Peyer's patch (tissue), 4 donors: ENCODE results near the gene IGFN1. TPM values are rescaled to one million over a fixed set of nuclear protein-coding genes. Genes with fewer than 3 reads are reported as not detected.

Experiments
- DNase-seq, 3 donors: peaks; one replicate each; pipeline ENCODE4 v3.0.0-alpha.2; 2017 to 2019
- H3K27ac ChIP-seq, 4 donors: fragments of 200-600 bp; sonication (generic); one replicate each; pipeline ENCODE4 v1.5.1; 2016 to 2019
- H3K27me3 ChIP-seq, 2 donors: fragments of 200-600 bp; sonication (generic); one replicate each; pipeline ENCODE4 v1.5.1; 2019
- H3K36me3 ChIP-seq, 3 donors: fragments of 200-600 bp; sonication (generic); one replicate each; pipeline ENCODE4 v1.5.1; 2016 to 2019
- H3K4me1 ChIP-seq, 4 donors: fragments of 200-600 bp; sonication (generic); one replicate each; pipeline ENCODE4 v1.5.1; 2016 to 2019
- H3K4me3 ChIP-seq, 4 donors: fragments of 200-600 bp; sonication (generic); 1 replicate in 3 of 4; 2 replicates in 1 of 4; pipeline ENCODE4 v1.5.1; 2016 to 2019; ENCODE audit warnings: mild to moderate bottlenecking in 1 of 4
- H3K9me3 ChIP-seq, 4 donors: fragments of 200-600 bp; sonication (generic); one replicate each; pipeline ENCODE4 v1.5.1; 2016 to 2019; ENCODE audit warnings: mild to moderate bottlenecking in 1 of 4
- CTCF ChIP-seq, 6 experiments: fragments of 450-650 bp in 4 of 6; fragments of 200-600 bp in 2 of 6; sonication (generic) in 1 of 6; IDR thresholded peaks; one replicate each; pipeline ENCODE4 v1.5.1; 2017 to 2019; ENCODE audit warnings: antibody characterized with exemption in 6 of 6, mild to moderate bottlenecking in 3 of 6, moderate library complexity in 1 of 6
- POLR2A ChIP-seq, 2 donors: fragments of 450-650 bp; IDR thresholded peaks; one replicate each; pipeline ENCODE4 v1.5.1; 2017; ENCODE audit warnings: antibody characterized with exemption in 2 of 2, mild to moderate bottlenecking in 2 of 2, moderate library complexity in 2 of 2
- total RNA-seq, 4 donors: library from RNA; depleted of rRNA; stranded (reverse); fragments of >200 nt; gene quantifications; one replicate each; pipeline ENCODE4 v1.1.0, GENCODE V29; 2016

IGFN1 gene
- total RNA-seq, 4 donors from 2014 or later, result not detected

GRCh38 chr1:201219481-201220387 lies 29.1 kb downstream of the IGFN1 start:
- H3K27ac ChIP-seq, result no peak overlapping the region
- peak in 1 of 3 donors; percentile 17 for DNase-seq
- H3K27me3 ChIP-seq, result no peaks in the 10 kb centered on the region
- H3K4me1 ChIP-seq, result peaks cover 0 to 8% (median 0%) of the 10 kb centered on the region in 4 donors
- TF ChIP-seq POLR2A (IDR thresholded peaks at IDR 0.05), result no peak
- no peak for TF ChIP-seq CTCF (IDR thresholded peaks at IDR 0.05)
- H3K4me3 ChIP-seq, result no peak overlapping the region
- no peaks in the 10 kb centered on the region for H3K36me3 ChIP-seq
- no peaks in the 10 kb centered on the region for H3K9me3 ChIP-seq

- DNase-seq, result no peak
- no peak overlapping the region for H3K27ac ChIP-seq
- no peak for TF ChIP-seq POLR2A (IDR thresholded peaks at IDR 0.05)
- no peak for TF ChIP-seq CTCF (IDR thresholded peaks at IDR 0.05)
- H3K36me3 ChIP-seq, result no peaks in the 10 kb centered on the region
- H3K27me3 ChIP-seq, result no peaks in the 10 kb centered on the region
- no peak overlapping the region for H3K4me3 ChIP-seq
- H3K9me3 ChIP-seq, result no peaks in the 10 kb centered on the region
- H3K4me1 ChIP-seq, result peaks cover 0 to 8% (median 0%) of the 10 kb centered on the region in 4 donors
Measured at GRCh38 chr1:201220388-201220715, 29.7 kb downstream of the IGFN1 start.

- TF ChIP-seq CTCF (IDR thresholded peaks at IDR 0.05), result no peak
- TF ChIP-seq POLR2A (IDR thresholded peaks at IDR 0.05), result no peak
- Histone ChIP-seq H3K4me3 (no peak overlapping the region), H3K4me1 (peaks cover 0 to 8% (median 0%) of the 10 kb centered on the region in 4 donors), H3K9me3 (no peaks in the 10 kb centered on the region), H3K27me3 (no peaks in the 10 kb centered on the region), H3K27ac (peak overlapping the region in 2 of 4 donors; percentile 39 to 80), H3K36me3 (no peaks in the 10 kb centered on the region)
- DNase-seq, result peak in 1 of 3 donors; percentile 42
Measured at GRCh38 chr1:201221201-201221846, 30.7 kb downstream of the IGFN1 start.

- Histone ChIP-seq H3K4me1 (peaks cover 0 to 8% (median 0%) of the 10 kb centered on the region in 4 donors), H3K27me3 (no peaks in the 10 kb centered on the region), H3K36me3 (no peaks in the 10 kb centered on the region), H3K9me3 (no peaks in the 10 kb centered on the region), H3K27ac (peak overlapping the region in 3 of 4 donors; percentile 33 to 80 (median 75)), H3K4me3 (no peak overlapping the region)
- no peak for TF ChIP-seq CTCF (IDR thresholded peaks at IDR 0.05)
- no peak for TF ChIP-seq POLR2A (IDR thresholded peaks at IDR 0.05)
- peak in 2 of 3 donors; percentile 78 to 79 for DNase-seq
Measured at GRCh38 chr1:201222125-201222524, 31.5 kb downstream of the IGFN1 start.

GRCh38 chr1:201223852-201224665 lies 33.4 kb downstream of the IGFN1 start:
- Histone ChIP-seq H3K36me3 (no peaks in the 10 kb centered on the region), H3K4me1 (peaks cover 0 to 8% (median 0%) of the 10 kb centered on the region in 4 donors), H3K27me3 (no peaks in the 10 kb centered on the region), H3K27ac (no peak overlapping the region), H3K9me3 (no peaks in the 10 kb centered on the region), H3K4me3 (no peak overlapping the region)
- DNase-seq, result peak in 1 of 3 donors; percentile 11
- TF ChIP-seq CTCF (IDR thresholded peaks at IDR 0.05), result no peak
